ENCODE results near the gene MRPS23.

MRPS23 gene

GRCh38 chr17:57849874-57850754 lies at the start of gene MRPS23:
TSS of gene MRPS23 (minus strand) at chr17:57850044. CDS start at chr17:57850010, 34 bp downstream.
- DNase-seq, result peak; percentile 95

GRCh38 chr17:57899391-57899790 lies 49.5 kb upstream of the MRPS23 start:
- DNase-seq, result no peak

GRCh38 chr17:57898487-57899311 lies 48.9 kb upstream of the MRPS23 start:
- no peak for DNase-seq

GRCh38 chr17:57895382-57896060 lies 45.7 kb upstream of the MRPS23 start:
- no peak for DNase-seq

GRCh38 chr17:57894848-57895247 lies 45.0 kb upstream of the MRPS23 start:
- DNase-seq, result no peak

- DNase-seq, result no peak
Observed at GRCh38 chr17:57892820-57893595, 43.2 kb upstream of the MRPS23 start.

- DNase-seq, result peak; percentile 58
Observed at GRCh38 chr17:57892146-57892819, 42.4 kb upstream of the MRPS23 start.

- DNase-seq, result no peak
Observed at GRCh38 chr17:57890857-57891232, 41.0 kb upstream of the MRPS23 start.

GRCh38 chr17:57889892-57890856 lies 40.3 kb upstream of the MRPS23 start:
- DNase-seq, result no peak

GRCh38 chr17:57889252-57889651 lies 39.4 kb upstream of the MRPS23 start:
- no peak for DNase-seq

- no peak for DNase-seq
Observed at GRCh38 chr17:57888311-57889216, 38.7 kb upstream of the MRPS23 start.

GRCh38 chr17:57887161-57887560 lies 37.3 kb upstream of the MRPS23 start:
- DNase-seq, result no peak

GRCh38 chr17:57886020-57886419 lies 36.2 kb upstream of the MRPS23 start:
- DNase-seq, result no peak

GRCh38 chr17:57885148-57885915 lies 35.5 kb upstream of the MRPS23 start:
- DNase-seq, result no peak

GRCh38 chr17:57881783-57882351 lies 32.0 kb upstream of the MRPS23 start:
- DNase-seq, result no peak

- no peak for DNase-seq
Observed at GRCh38 chr17:57881143-57881542, 31.3 kb upstream of the MRPS23 start.

- DNase-seq, result no peak
Observed at GRCh38 chr17:57880086-57880456, 30.2 kb upstream of the MRPS23 start.

GRCh38 chr17:57879437-57880085 lies 29.7 kb upstream of the MRPS23 start:
- DNase-seq, result no peak

Measured in NK-92 treated with Interleukin-12 subunit alpha and Interleukin-12 subunit beta, amount 100 ng/mL, for 24 hours (cell line).